Measurements from ENCODE around the gene SLC44A2. TPM values are rescaled to one million over a fixed set of nuclear protein-coding genes. Genes with fewer than 3 reads are reported as not detected.

The SLC44A2 gene
- total and polyA plus RNA-seq, 2 of the 13 experiments (the other 11 are each of a cell fraction or from before 2014, with no cell fraction given), result 2.4 to 5.6 TPM

DNA sequence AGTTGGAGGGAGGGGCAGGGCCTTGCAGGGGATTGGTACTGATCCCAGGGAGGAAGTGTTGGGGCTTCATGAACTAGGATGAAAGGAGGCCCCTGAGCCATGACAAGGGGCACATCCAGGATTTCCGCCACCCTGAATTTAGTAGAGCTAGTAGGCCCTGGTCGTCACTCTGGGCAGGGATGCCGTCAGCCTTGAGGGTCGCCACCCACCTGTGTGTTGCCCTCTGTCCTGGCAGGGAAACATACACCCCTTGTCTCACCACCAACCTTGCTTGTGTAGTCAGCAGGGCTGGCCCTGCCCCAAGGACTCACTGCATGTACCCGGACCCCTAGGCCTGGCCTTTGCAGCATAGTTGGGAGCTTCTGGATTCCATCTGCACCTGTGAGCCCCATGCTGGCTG lies 66.5 kb downstream of the SLC44A2 start:
- H3K4me2 ChIP-seq (ENCODE audit: low read depth, low read length), result no peak overlapping the region
- peaks cover 25 to 52% of the 10 kb centered on the region in 2 experiments for H3K36me3 ChIP-seq (replicated peaks in 1 of 2; ENCODE audit: control insufficient read depth in 1 of 2, insufficient read depth in 2 of 2, low read length in 2 of 2)
- H3K27me3 ChIP-seq (ENCODE audit: control insufficient read depth in 1 of 2, insufficient read depth in 2 of 2, low read length in 2 of 2), result peaks cover 0 to 3% of the 10 kb centered on the region in 2 experiments; a peak in 1 of 5 replicates
- ChIA-PET CTCF (ENCODE audit: low intra/inter-chr PET ratio, low total read pairs) (no interaction called here), POLR2A (no interaction called here)
- H3K79me2 ChIP-seq (ENCODE audit: insufficient read depth, low read length), result no peaks in the 10 kb centered on the region
- no peak overlapping the region for H3K27ac ChIP-seq (ENCODE audit: extremely low read length, insufficient read depth, low read length)
- peaks cover 26% of the 10 kb centered on the region; the same call in 1 of the 2 replicates for H4K20me1 ChIP-seq (ENCODE audit: insufficient read depth, low read length)
- FAIRE-seq (no peak), DNase-seq (ENCODE audit: low spot score) (no peak), ATAC-seq (no peak)
- H2AFZ ChIP-seq (ENCODE audit: low read length), result no peak overlapping the region
- peaks cover 19% of the 10 kb centered on the region for H3K4me1 ChIP-seq (ENCODE audit: insufficient read depth, low read length)
- BruUV-seq (replicated peaks), result no TSS peak
- no peak overlapping the region for H3K4me3 ChIP-seq (replicated peaks in 1 of 3; ENCODE audit: insufficient read depth in 1 of 3, low read depth in 2 of 3, low read length in 3 of 3)
- no peaks in the 10 kb centered on the region for H3K9me3 ChIP-seq (ENCODE audit: low read length)
- intact Hi-C loops (cut with micrococcal nuclease; ENCODE audit: unreplicated experiment), result no loop called here
- in situ Hi-C loops (cut with HindIII; ENCODE audit: extremely low pct_ligation_motif_present, low pct_unique_long_range_greater_than_20kb), result no loop called here
- TF ChIP-seq POLR2A (IDR thresholded peaks at IDR 0.05; ENCODE audit: insufficient read depth in 1 of 2, low read depth in 2 of 2, low read length in 2 of 2) (peak in 1 of 2 experiments; percentile 21; a peak in 1 of 4 replicates), ZC3H13 (CRISPR knock-in tag; IDR thresholded peaks at IDR 0.05) (peak; percentile 79; the same call in 1 of the 2 replicates), AGO2 (optimal IDR thresholded peaks at IDR 0.05; ENCODE audit: low read depth, low read length) (peak; percentile 71), RBM22 (optimal IDR thresholded peaks at IDR 0.05; ENCODE audit: low read length) (peak; percentile 68), PITX1 (CRISPR knock-in tag; IDR thresholded peaks at IDR 0.05) (no peak)
- WGBS (ENCODE audit: low lambda C conversion rate), result 92% methylated on average over 2 of the region's 5 CpGs
- no peak overlapping the region for H3K9ac ChIP-seq (ENCODE audit: insufficient read depth, low read depth, low read length)

GRCh38 chr19:10692673-10693264 lies 67.4 kb downstream of the SLC44A2 start:
- DNase-seq (ENCODE audit: low spot score), result no peak
- BruUV-seq (replicated peaks), result no TSS peak
- H3K9ac ChIP-seq (ENCODE audit: insufficient read depth, low read depth, low read length), result no peak overlapping the region
- peaks cover 19% of the 10 kb centered on the region for H3K4me1 ChIP-seq (ENCODE audit: insufficient read depth, low read length)
- no peak overlapping the region for H2AFZ ChIP-seq (ENCODE audit: low read length)
- WGBS (ENCODE audit: low lambda C conversion rate), result 97% methylated on average over 5 of the region's 5 CpGs
- FAIRE-seq, result no peak
- POLR2A ChIA-PET, result no interaction called here
- ATAC-seq, result no peak
- no peaks in the 10 kb centered on the region for H3K79me2 ChIP-seq (ENCODE audit: insufficient read depth, low read length)
- H4K20me1 ChIP-seq (ENCODE audit: insufficient read depth, low read length), result peaks cover 26% of the 10 kb centered on the region; the same call in 1 of the 2 replicates
- intact Hi-C loops (cut with micrococcal nuclease; ENCODE audit: unreplicated experiment) (no loop called here), in situ Hi-C loops (cut with HindIII; ENCODE audit: extremely low pct_ligation_motif_present, low pct_unique_long_range_greater_than_20kb) (no loop called here)
- no peak overlapping the region for H3K27ac ChIP-seq (ENCODE audit: extremely low read length, insufficient read depth, low read length)
- H3K36me3 ChIP-seq (replicated peaks in 1 of 2; ENCODE audit: control insufficient read depth in 1 of 2, insufficient read depth in 2 of 2, low read length in 2 of 2), result peaks cover 22 to 45% of the 10 kb centered on the region in 2 experiments
- H3K27me3 ChIP-seq (ENCODE audit: control insufficient read depth in 1 of 2, insufficient read depth in 2 of 2, low read length in 2 of 2), result peaks cover 0 to 3% of the 10 kb centered on the region in 2 experiments; a peak in 1 of 5 replicates
- H3K4me3 ChIP-seq (replicated peaks in 1 of 3; ENCODE audit: insufficient read depth in 1 of 3, low read depth in 2 of 3, low read length in 3 of 3), result no peak overlapping the region
- CTCF ChIA-PET (ENCODE audit: low intra/inter-chr PET ratio, low total read pairs), result no interaction called here
- no peaks in the 10 kb centered on the region for H3K9me3 ChIP-seq (ENCODE audit: low read length)
- H3K4me2 ChIP-seq (ENCODE audit: low read depth, low read length), result no peak overlapping the region
- TF ChIP-seq DNMT3B (CRISPR knock-in tag; conservative IDR thresholded peaks at IDR 0.05), result no peak
- no peak for TF ChIP-seq ZNF589 (CRISPR knock-in tag; conservative IDR thresholded peaks at IDR 0.05)
- TF ChIP-seq, protein P1, sequence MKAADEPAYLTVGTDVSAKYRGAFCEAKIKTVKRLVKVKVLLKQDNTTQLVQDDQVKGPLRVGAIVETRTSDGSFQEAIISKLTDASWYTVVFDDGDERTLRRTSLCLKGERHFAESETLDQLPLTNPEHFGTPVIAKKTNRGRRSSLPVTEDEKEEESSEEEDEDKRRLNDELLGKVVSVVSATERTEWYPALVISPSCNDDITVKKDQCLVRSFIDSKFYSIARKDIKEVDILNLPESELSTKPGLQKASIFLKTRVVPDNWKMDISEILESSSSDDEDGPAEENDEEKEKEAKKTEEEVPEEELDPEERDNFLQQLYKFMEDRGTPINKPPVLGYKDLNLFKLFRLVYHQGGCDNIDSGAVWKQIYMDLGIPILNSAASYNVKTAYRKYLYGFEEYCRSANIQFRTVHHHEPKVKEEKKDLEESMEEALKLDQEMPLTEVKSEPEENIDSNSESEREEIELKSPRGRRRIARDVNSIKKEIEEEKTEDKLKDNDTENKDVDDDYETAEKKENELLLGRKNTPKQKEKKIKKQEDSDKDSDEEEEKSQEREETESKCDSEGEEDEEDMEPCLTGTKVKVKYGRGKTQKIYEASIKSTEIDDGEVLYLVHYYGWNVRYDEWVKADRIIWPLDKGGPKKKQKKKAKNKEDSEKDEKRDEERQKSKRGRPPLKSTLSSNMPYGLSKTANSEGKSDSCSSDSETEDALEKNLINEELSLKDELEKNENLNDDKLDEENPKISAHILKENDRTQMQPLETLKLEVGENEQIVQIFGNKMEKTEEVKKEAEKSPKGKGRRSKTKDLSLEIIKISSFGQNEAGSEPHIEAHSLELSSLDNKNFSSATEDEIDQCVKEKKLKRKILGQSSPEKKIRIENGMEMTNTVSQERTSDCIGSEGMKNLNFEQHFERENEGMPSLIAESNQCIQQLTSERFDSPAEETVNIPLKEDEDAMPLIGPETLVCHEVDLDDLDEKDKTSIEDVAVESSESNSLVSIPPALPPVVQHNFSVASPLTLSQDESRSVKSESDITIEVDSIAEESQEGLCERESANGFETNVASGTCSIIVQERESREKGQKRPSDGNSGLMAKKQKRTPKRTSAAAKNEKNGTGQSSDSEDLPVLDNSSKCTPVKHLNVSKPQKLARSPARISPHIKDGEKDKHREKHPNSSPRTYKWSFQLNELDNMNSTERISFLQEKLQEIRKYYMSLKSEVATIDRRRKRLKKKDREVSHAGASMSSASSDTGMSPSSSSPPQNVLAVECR (CRISPR knock-in tag; IDR thresholded peaks at IDR 0.05; ENCODE audit: borderline replicate concordance), result no peak
- peak; percentile 11 for TF ChIP-seq RBM22 (optimal IDR thresholded peaks at IDR 0.05; ENCODE audit: low read length)
- TF ChIP-seq POLR2A (IDR thresholded peaks at IDR 0.05; ENCODE audit: insufficient read depth in 1 of 2, low read depth in 2 of 2, low read length in 2 of 2), result peak in 1 of 2 experiments; percentile 13; a peak in 1 of 4 replicates
- no peak for TF ChIP-seq ARNTL (CRISPR knock-in tag; IDR thresholded peaks at IDR 0.05)
- peak; percentile 28; the same call in 1 of the 2 replicates for TF ChIP-seq POLR2AphosphoS5 (IDR thresholded peaks at IDR 0.05; ENCODE audit: low read depth, low read length)
- no peak for TF ChIP-seq GFI1 (CRISPR knock-in tag; IDR thresholded peaks at IDR 0.05; ENCODE audit: borderline replicate concordance)
- TF ChIP-seq ZNF614 (CRISPR knock-in tag; IDR thresholded peaks at IDR 0.05; ENCODE audit: borderline replicate concordance), result no peak
- no peak for TF ChIP-seq HMGA1 (CRISPR knock-in tag; conservative IDR thresholded peaks at IDR 0.05)
- TF ChIP-seq PBX2 (CRISPR knock-in tag; IDR thresholded peaks at IDR 0.05), result no peak

All from HepG2 (cell line).